ENCODE data around the gene ITIH5. TPM values are rescaled to one million over a fixed set of nuclear protein-coding genes. Genes with fewer than 3 reads are reported as not detected.
A peak's percentile ranks its signal among the peaks of the same experiment; 100 is the strongest.

Gene ITIH5
- polyA plus RNA-seq, 3 donors = not detected

GRCh38 chr10:7702288-7702812, 35.6 kb upstream of the ITIH5 start:
- no peaks in the 10 kb centered on the region for H4K20me1 ChIP-seq (ENCODE audit: insufficient read depth, low read length)
- peaks cover 2 to 8% of the 10 kb centered on the region in 2 donors for H3K27me3 ChIP-seq (ENCODE audit: control insufficient read depth in 2 of 2, insufficient read depth in 2 of 2, low read length in 2 of 2)
- no peak overlapping the region for H3K9ac ChIP-seq (ENCODE audit: insufficient read depth, low read length, poor library complexity, severe bottlenecking)
- no peak overlapping the region for H3K27ac ChIP-seq (ENCODE audit: low read depth in 1 of 2, low read length in 2 of 2)
- WGBS (ENCODE audit: insufficient coverage) = 100% methylated on average over 2 of the region's 4 CpGs
- no peaks in the 10 kb centered on the region for H3K79me2 ChIP-seq (ENCODE audit: insufficient read depth, low read length)
- H3K9me3 ChIP-seq (replicated peaks in 1 of 2; ENCODE audit: control insufficient read depth in 1 of 2, insufficient read depth in 1 of 2, low read length in 2 of 2) = no peaks in the 10 kb centered on the region
- intact Hi-C loops (cut with micrococcal nuclease) = no loop called here
- TF ChIP-seq CTCF (IDR thresholded peaks at IDR 0.05) = no peak
- H3K36me3 ChIP-seq (replicated peaks in 1 of 2; ENCODE audit: control insufficient read depth in 1 of 2, insufficient read depth in 2 of 2, low read length in 2 of 2) = no peaks in the 10 kb centered on the region
- H3K4me3 ChIP-seq (replicated peaks in 1 of 3; ENCODE audit: low read depth in 2 of 3, low read length in 3 of 3) = no peak overlapping the region
- Mint-ChIP-seq H3K27ac (peak overlapping the region in 1 of 7 donors; percentile 13), H3K36me3 (no peaks in the 10 kb centered on the region), H3K4me3 (no peak overlapping the region), H3K4me1 (no peaks in the 10 kb centered on the region), H3K9me3 (peaks cover 0 to 4% (median 0%) of the 10 kb centered on the region in 7 donors), H3K27me3 (ENCODE audit: low read depth in 3 of 3) (peaks cover 5 to 28% (median 16%) of the 10 kb centered on the region in 3 donors)
- H3K4me1 ChIP-seq (ENCODE audit: control insufficient read depth in 1 of 2, insufficient read depth in 2 of 2, low read length in 2 of 2) = no peaks in the 10 kb centered on the region
- H3K4me2 ChIP-seq (replicated peaks; ENCODE audit: extremely low read depth, low read length, poor library complexity, severe bottlenecking) = no peak overlapping the region
- H2AFZ ChIP-seq (ENCODE audit: insufficient read depth, low read depth, low read length, poor library complexity, severe bottlenecking) = no peak overlapping the region
- DNase-seq = no peak

GRCh38 chr10:7701158-7701742, 34.5 kb upstream of the ITIH5 start:
- Mint-ChIP-seq H3K4me3 (no peak overlapping the region), H3K4me1 (no peaks in the 10 kb centered on the region), H3K27me3 (ENCODE audit: low read depth in 3 of 3) (peaks cover 2 to 24% (median 13%) of the 10 kb centered on the region in 3 donors), H3K9me3 (peaks cover 0 to 4% (median 0%) of the 10 kb centered on the region in 7 donors), H3K36me3 (no peaks in the 10 kb centered on the region), H3K27ac (no peak overlapping the region)
- WGBS (ENCODE audit: insufficient coverage) = 100% methylated on average over 1 of the region's 8 CpGs
- Histone ChIP-seq H3K9me3 (replicated peaks in 1 of 2; ENCODE audit: control insufficient read depth in 1 of 2, insufficient read depth in 1 of 2, low read length in 2 of 2) (no peaks in the 10 kb centered on the region), H3K36me3 (replicated peaks in 1 of 2; ENCODE audit: control insufficient read depth in 1 of 2, insufficient read depth in 2 of 2, low read length in 2 of 2) (no peaks in the 10 kb centered on the region), H2AFZ (ENCODE audit: insufficient read depth, low read depth, low read length, poor library complexity, severe bottlenecking) (no peak overlapping the region), H3K27me3 (ENCODE audit: control insufficient read depth in 2 of 2, insufficient read depth in 2 of 2, low read length in 2 of 2) (peaks cover 2 to 3% of the 10 kb centered on the region in 2 donors), H3K4me3 (replicated peaks in 1 of 3; ENCODE audit: low read depth in 2 of 3, low read length in 3 of 3) (no peak overlapping the region), H3K9ac (ENCODE audit: insufficient read depth, low read length, poor library complexity, severe bottlenecking) (no peak overlapping the region), H3K4me1 (ENCODE audit: control insufficient read depth in 1 of 2, insufficient read depth in 2 of 2, low read length in 2 of 2) (no peaks in the 10 kb centered on the region), H3K4me2 (replicated peaks; ENCODE audit: extremely low read depth, low read length, poor library complexity, severe bottlenecking) (no peak overlapping the region), H3K27ac (ENCODE audit: low read depth in 1 of 2, low read length in 2 of 2) (no peak overlapping the region), H4K20me1 (ENCODE audit: insufficient read depth, low read length) (no peaks in the 10 kb centered on the region), H3K79me2 (ENCODE audit: insufficient read depth, low read length) (no peaks in the 10 kb centered on the region)
- no peak for TF ChIP-seq CTCF (IDR thresholded peaks at IDR 0.05)
- no peak for DNase-seq
- intact Hi-C loops (cut with micrococcal nuclease) = no loop called here
